Measurements from ENCODE around the gene USP22. TPM values are rescaled to one million over a fixed set of nuclear protein-coding genes. Genes with fewer than 3 reads are reported as not detected.

The USP22 gene
- total RNA-seq, 1 donor from 2014 or later, result 192 TPM

- Histone ChIP-seq H3K27me3 (no peaks in the 10 kb centered on the region), H3F3A (ENCODE audit: low read depth) (peaks cover 4% of the 10 kb centered on the region), H3K9me3 (ENCODE audit: low read depth) (no peaks in the 10 kb centered on the region), H3K4me2 (no peak overlapping the region), H3K4me1 (no peaks in the 10 kb centered on the region), H3K79me2 (ENCODE audit: low read depth) (peaks cover 99% of the 10 kb centered on the region), H3K9ac (no peak overlapping the region), H3K27ac (no peak overlapping the region), H4K20me1 (ENCODE audit: low read depth) (peaks cover 97% of the 10 kb centered on the region), H3K36me3 (peaks cover 15% of the 10 kb centered on the region), H2AFZ (replicated peaks) (no peak overlapping the region), H3K4me3 (no peak overlapping the region)
- no peak overlapping the region for H3K4me3 Mint-ChIP-seq
- no peak overlapping the region for H3K27ac Mint-ChIP-seq
- TF ChIP-seq EZH2phosphoT487 (IDR thresholded peaks at IDR 0.05) (no peak), EZH2 (IDR thresholded peaks at IDR 0.05) (no peak)
- TF ChIP-seq, protein P1, sequence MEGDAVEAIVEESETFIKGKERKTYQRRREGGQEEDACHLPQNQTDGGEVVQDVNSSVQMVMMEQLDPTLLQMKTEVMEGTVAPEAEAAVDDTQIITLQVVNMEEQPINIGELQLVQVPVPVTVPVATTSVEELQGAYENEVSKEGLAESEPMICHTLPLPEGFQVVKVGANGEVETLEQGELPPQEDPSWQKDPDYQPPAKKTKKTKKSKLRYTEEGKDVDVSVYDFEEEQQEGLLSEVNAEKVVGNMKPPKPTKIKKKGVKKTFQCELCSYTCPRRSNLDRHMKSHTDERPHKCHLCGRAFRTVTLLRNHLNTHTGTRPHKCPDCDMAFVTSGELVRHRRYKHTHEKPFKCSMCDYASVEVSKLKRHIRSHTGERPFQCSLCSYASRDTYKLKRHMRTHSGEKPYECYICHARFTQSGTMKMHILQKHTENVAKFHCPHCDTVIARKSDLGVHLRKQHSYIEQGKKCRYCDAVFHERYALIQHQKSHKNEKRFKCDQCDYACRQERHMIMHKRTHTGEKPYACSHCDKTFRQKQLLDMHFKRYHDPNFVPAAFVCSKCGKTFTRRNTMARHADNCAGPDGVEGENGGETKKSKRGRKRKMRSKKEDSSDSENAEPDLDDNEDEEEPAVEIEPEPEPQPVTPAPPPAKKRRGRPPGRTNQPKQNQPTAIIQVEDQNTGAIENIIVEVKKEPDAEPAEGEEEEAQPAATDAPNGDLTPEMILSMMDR (IDR thresholded peaks at IDR 0.05), result no peak
- no peaks in the 10 kb centered on the region for H3K9me3 Mint-ChIP-seq
- no peak for DNase-seq (ENCODE audit: low spot score)
- H3K4me1 Mint-ChIP-seq, result no peaks in the 10 kb centered on the region
- H3K36me3 Mint-ChIP-seq, result peaks cover 66% of the 10 kb centered on the region
- H3K27me3 Mint-ChIP-seq (ENCODE audit: insufficient read depth, low read depth), result peaks cover 10% of the 10 kb centered on the region
These were observed 27.2 kb downstream of the USP22 start for GRCh38 chr17:21015564-21015963.

GRCh38 chr17:21014498-21014897, 28.3 kb downstream of the USP22 start:
- DNase-seq (ENCODE audit: low spot score), result no peak
- H3K4me3 ChIP-seq, result no peak overlapping the region
- TF ChIP-seq, protein P1 (IDR thresholded peaks at IDR 0.05), result no peak
- TF ChIP-seq EZH2phosphoT487 (IDR thresholded peaks at IDR 0.05), result no peak
- TF ChIP-seq EZH2 (IDR thresholded peaks at IDR 0.05), result no peak
- Mint-ChIP-seq H3K27me3 (ENCODE audit: insufficient read depth, low read depth) (peaks cover 10% of the 10 kb centered on the region), H3K9me3 (no peaks in the 10 kb centered on the region), H3K4me1 (no peaks in the 10 kb centered on the region), H3K4me3 (no peak overlapping the region), H3K36me3 (peaks cover 58% of the 10 kb centered on the region), H3K27ac (no peak overlapping the region)
- no peaks in the 10 kb centered on the region for H3K4me1 ChIP-seq
- no peak overlapping the region for H2AFZ ChIP-seq (replicated peaks)
- peaks cover 4% of the 10 kb centered on the region for H3F3A ChIP-seq (ENCODE audit: low read depth)
- peaks cover 9% of the 10 kb centered on the region for H3K36me3 ChIP-seq
- no peaks in the 10 kb centered on the region for H3K27me3 ChIP-seq
- no peak overlapping the region for H3K9ac ChIP-seq
- H3K9me3 ChIP-seq (ENCODE audit: low read depth), result no peaks in the 10 kb centered on the region
- no peak overlapping the region for H3K27ac ChIP-seq
- H3K79me2 ChIP-seq (ENCODE audit: low read depth), result peaks cover 99% of the 10 kb centered on the region
- H4K20me1 ChIP-seq (ENCODE audit: low read depth), result peaks cover 97% of the 10 kb centered on the region
- no peak overlapping the region for H3K4me2 ChIP-seq

- Histone ChIP-seq H3K27ac (no peak overlapping the region), H3K4me1 (no peaks in the 10 kb centered on the region), H4K20me1 (ENCODE audit: low read depth) (peaks cover 94% of the 10 kb centered on the region), H2AFZ (replicated peaks) (no peak overlapping the region), H3F3A (ENCODE audit: low read depth) (peaks cover 4% of the 10 kb centered on the region), H3K9ac (no peak overlapping the region), H3K4me3 (no peak overlapping the region), H3K9me3 (ENCODE audit: low read depth) (no peaks in the 10 kb centered on the region), H3K36me3 (peaks cover 4% of the 10 kb centered on the region), H3K4me2 (no peak overlapping the region), H3K27me3 (no peaks in the 10 kb centered on the region), H3K79me2 (ENCODE audit: low read depth) (peaks cover 99% of the 10 kb centered on the region)
- peaks cover 56% of the 10 kb centered on the region for H3K36me3 Mint-ChIP-seq
- no peak for TF ChIP-seq EZH2 (IDR thresholded peaks at IDR 0.05)
- no peak for TF ChIP-seq EZH2phosphoT487 (IDR thresholded peaks at IDR 0.05)
- TF ChIP-seq, protein P1 (IDR thresholded peaks at IDR 0.05), result no peak
- no peak overlapping the region for H3K4me3 Mint-ChIP-seq
- no peaks in the 10 kb centered on the region for H3K9me3 Mint-ChIP-seq
- H3K4me1 Mint-ChIP-seq, result no peaks in the 10 kb centered on the region
- no peak overlapping the region for H3K27ac Mint-ChIP-seq
- no peak for DNase-seq (ENCODE audit: low spot score)
- H3K27me3 Mint-ChIP-seq (ENCODE audit: insufficient read depth, low read depth), result peaks cover 10% of the 10 kb centered on the region
These were observed 28.8 kb downstream of the USP22 start for GRCh38 chr17:21013983-21014382.

Data from neural progenitor cell (in vitro differentiated cells).